Gastroesophageal sphincter (tissue), 4 donors: ENCODE data around the gene LIN37. TPM values are rescaled to one million over a fixed set of nuclear protein-coding genes. Genes with fewer than 3 reads are reported as not detected.

Experiments
- ATAC-seq: fragments of 150-250 bp; one replicate; pipeline ENCODE4 v1.9.1; 2016; ENCODE audit warnings: mild to moderate bottlenecking, moderate library complexity
- H3K27ac ChIP-seq, 4 donors: fragments of 200-600 bp; sonication (generic) in 3 of 4; 1 replicate in 3 of 4; 2 replicates in 1 of 4; pipeline ENCODE4 v1.5.1; 2016 to 2019
- H3K27me3 ChIP-seq: fragments of 200-600 bp; sonication (generic); one replicate; pipeline ENCODE4 v1.5.1; 2019
- H3K36me3 ChIP-seq, 2 donors: fragments of 200-600 bp; sonication (generic); one replicate each; pipeline ENCODE4 v1.5.1; 2019; ENCODE audit warnings: control low read depth in 1 of 2
- H3K4me1 ChIP-seq, 3 donors: fragments of 200-600 bp; sonication (generic); 1 replicate in 2 of 3; 2 replicates in 1 of 3; pipeline ENCODE4 v1.5.1; 2016 to 2019; ENCODE audit warnings: control low read depth in 2 of 3
- H3K4me3 ChIP-seq, 2 donors: fragments of 200-600 bp; sonication (generic); one replicate each; pipeline ENCODE4 v1.5.1; 2019; ENCODE audit warnings: mild to moderate bottlenecking in 1 of 2, moderate library complexity in 1 of 2
- H3K9me3 ChIP-seq, 3 donors: fragments of 200-600 bp; sonication (generic); one replicate each; pipeline ENCODE4 v1.5.1; 2017 to 2019; ENCODE audit warnings: control low read depth in 2 of 3
- CTCF ChIP-seq, 4 experiments: fragments of 200-600 bp in 2 of 4; fragments of 450-650 bp in 2 of 4; sonication (generic) in 1 of 4; IDR thresholded peaks; one replicate each; pipeline ENCODE4 v1.5.1; 2017 to 2019; ENCODE audit warnings: antibody characterized with exemption in 4 of 4, mild to moderate bottlenecking in 2 of 4, moderate library complexity in 2 of 4
- EP300 ChIP-seq: sonication (generic); formaldehyde crosslinking; IDR thresholded peaks from one replicate; pipeline ENCODE4 v1.6.1; 2017; ENCODE audit warnings: antibody characterized with exemption, mild to moderate bottlenecking
- POLR2A ChIP-seq, 2 donors: fragments of 450-650 bp; IDR thresholded peaks; one replicate each; pipeline ENCODE4 v1.6.1; 2017; ENCODE audit warnings: antibody characterized with exemption in 2 of 2, mild to moderate bottlenecking in 2 of 2, moderate library complexity in 1 of 2
- POLR2AphosphoS5 ChIP-seq: sonication (generic); formaldehyde crosslinking; IDR thresholded peaks from one replicate; pipeline ENCODE4 v1.6.1; 2017; ENCODE audit warnings: antibody characterized with exemption
- WGBS, 2 donors: methylation state at CpG; one replicate each; pipeline ENCODE4 v1.1.5; 2018; ENCODE audit warnings: low coverage in 1 of 2; 5-methylcytosine and 5-hydroxymethylcytosine counted together
- total RNA-seq, 4 donors: library from RNA; depleted of rRNA; stranded (reverse); fragments of >200 nt; gene quantifications; one replicate each; pipeline ENCODE4 v1.1.0, GENCODE V29; 2016

Gene LIN37
- total RNA-seq, 4 donors from 2014 or later, result 14.4 to 29.4 (median 18.7) TPM

DNA sequence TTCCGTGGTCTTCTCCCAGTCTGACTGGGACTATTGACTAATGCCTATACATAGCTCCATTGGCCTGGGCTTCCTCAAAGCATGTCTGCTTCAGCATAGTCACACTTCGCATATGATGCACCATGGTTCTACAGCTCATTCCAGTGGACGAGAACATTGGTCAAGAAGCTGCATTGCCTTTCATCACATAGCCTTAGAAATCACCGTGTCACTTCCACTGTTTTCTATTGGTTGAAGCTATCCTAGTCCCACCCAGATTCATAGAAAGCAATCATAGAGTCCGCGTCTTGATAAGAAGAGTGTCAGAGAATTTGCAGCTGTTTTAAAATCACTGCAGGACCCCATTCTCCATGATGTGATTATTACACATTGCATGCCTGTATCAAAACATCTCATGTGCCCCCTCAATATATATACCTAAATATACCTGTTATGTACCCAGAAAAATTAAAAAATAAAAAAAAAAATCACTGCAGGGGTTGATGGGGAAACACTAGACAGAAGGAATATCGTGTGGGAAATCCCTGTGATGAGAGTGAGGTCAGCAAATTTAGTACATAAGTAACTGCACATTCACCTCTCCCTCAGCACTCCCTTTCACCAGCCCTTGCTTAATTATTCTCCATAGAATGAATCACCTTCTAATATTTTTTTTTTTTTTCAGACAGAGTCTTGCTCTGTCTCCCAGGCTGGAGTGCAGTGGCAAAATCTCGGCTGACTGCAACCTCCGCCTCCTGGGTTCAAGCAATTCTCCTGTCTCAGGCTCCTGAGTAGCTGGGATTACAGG, 24.8 kb downstream of the LIN37 start:
- Histone ChIP-seq H3K27ac (no peak overlapping the region), H3K9me3 (no peaks in the 10 kb centered on the region), H3K27me3 (no peaks in the 10 kb centered on the region), H3K4me3 (no peak overlapping the region), H3K4me1 (peaks cover 0 to 23% (median 5%) of the 10 kb centered on the region in 3 donors), H3K36me3 (peaks cover 0 to 17% of the 10 kb centered on the region in 2 donors)
- TF ChIP-seq POLR2AphosphoS5, result no peak
- ATAC-seq, result no peak
- 39 to 50% methylated on average over 7 to 8 of the region's 9 CpGs for WGBS, 2 donors

DNA sequence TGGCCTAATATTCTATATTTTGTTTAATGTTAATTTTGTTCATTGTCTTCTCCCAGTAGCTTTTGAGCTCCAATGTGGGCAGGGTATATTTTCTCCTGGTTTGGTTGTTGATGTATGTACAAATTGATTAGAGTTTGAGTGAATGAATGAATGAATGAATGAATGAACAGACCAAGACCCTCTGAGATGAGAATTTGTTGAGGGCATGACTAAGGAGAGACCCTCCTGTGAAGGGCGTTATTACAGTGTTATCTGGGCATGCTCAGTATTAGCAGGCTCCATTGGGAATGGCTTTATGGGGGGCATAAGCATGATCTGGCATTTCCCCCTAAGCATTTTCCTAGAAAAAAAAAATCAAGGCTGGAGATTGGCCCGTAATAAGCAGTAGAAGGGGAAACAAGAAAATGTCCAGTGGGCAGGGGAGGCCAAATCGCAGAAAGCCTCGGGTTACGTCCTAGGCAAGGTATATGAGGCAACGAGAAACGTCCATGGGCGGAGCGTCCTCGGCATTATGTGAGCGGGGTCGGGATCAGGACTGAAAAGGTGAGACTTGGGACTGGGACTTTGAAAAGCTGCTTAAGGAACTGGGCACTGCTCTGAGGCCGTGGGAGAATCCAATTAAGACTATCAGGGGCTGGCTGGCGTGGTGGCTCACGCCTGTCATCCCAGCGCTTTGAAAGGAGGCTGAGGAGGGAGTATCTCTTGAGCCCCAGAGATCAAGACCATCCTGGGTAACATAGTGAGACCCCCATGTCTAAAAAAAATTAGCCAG, 26.1 kb downstream of the LIN37 start:
- Histone ChIP-seq H3K27ac (no peak overlapping the region), H3K9me3 (no peaks in the 10 kb centered on the region), H3K36me3 (peaks cover 0 to 19% of the 10 kb centered on the region in 2 donors), H3K4me1 (peaks cover 0 to 21% (median 5%) of the 10 kb centered on the region in 3 donors), H3K4me3 (peak overlapping the region; percentile 54 to 94), H3K27me3 (no peaks in the 10 kb centered on the region)
- TF ChIP-seq CTCF (IDR thresholded peaks at IDR 0.05) (no peak), POLR2AphosphoS5 (no peak), POLR2A (IDR thresholded peaks at IDR 0.05) (no peak), EP300 (no peak)
- ATAC-seq, result no peak
- 40 to 44% methylated on average over 10 to 14 of the region's 16 CpGs for WGBS, 2 donors

GRCh38 chr19:35775046-35775297, 26.6 kb downstream of the LIN37 start:
- Histone ChIP-seq H3K9me3 (no peaks in the 10 kb centered on the region), H3K4me3 (peak overlapping the region; percentile 54 to 94), H3K27me3 (no peaks in the 10 kb centered on the region), H3K27ac (no peak overlapping the region), H3K36me3 (peaks cover 0 to 24% of the 10 kb centered on the region in 2 donors), H3K4me1 (peaks cover 0 to 21% (median 5%) of the 10 kb centered on the region in 3 donors)
- no peak for TF ChIP-seq CTCF (IDR thresholded peaks at IDR 0.05)
- TF ChIP-seq EP300, result no peak
- no peak for TF ChIP-seq POLR2A (IDR thresholded peaks at IDR 0.05)
- TF ChIP-seq POLR2AphosphoS5, result no peak
- WGBS, 2 donors, result 10 to 18% methylated on average over 7 to 9 of the region's 9 CpGs
- no peak for ATAC-seq

GRCh38 chr19:35775298-35776101, 27.1 kb downstream of the LIN37 start, which contains the start of gene ARHGAP33:
Gene ARHGAP33 (plus strand): TSS chr19:35775564. CDS start chr19:35775659, 95 bp downstream.
- Histone ChIP-seq H3K27ac (peak within 1 kb of the TSS in 3 of 4 donors; percentile 41 to 79 (median 64)), H3K4me3 (peak within 1 kb of the TSS; percentile 54 to 94), H3K36me3 (peaks cover 0 to 29% of the 10 kb centered on the region in 2 donors), H3K27me3 (no peaks in the 10 kb centered on the region), H3K9me3 (no peaks in the 10 kb centered on the region), H3K4me1 (peaks cover 0 to 21% (median 5%) of the 10 kb centered on the region in 3 donors)
- ATAC-seq, result peak; percentile 98
- 0% methylated on average over 14 to 15 of the region's 82 CpGs for WGBS, 2 donors
- TF ChIP-seq POLR2A (IDR thresholded peaks at IDR 0.05) (no peak), CTCF (IDR thresholded peaks at IDR 0.05) (peak in 1 of 4 experiments; percentile 23)
